Esophagus squamous epithelium (tissue), 4 donors: ENCODE results near the gene CCBE1.

Experiments used
- POLR2A ChIP-seq, 4 donors: fragments of 450-650 bp; IDR thresholded peaks; one replicate each; pipeline ENCODE4 v1.6.1; 2017; ENCODE audit warnings: antibody characterized with exemption in 4 of 4, mild to moderate bottlenecking in 4 of 4, moderate library complexity in 3 of 4
- TF ChIP-seq, protein P1 (sequence below), 6 experiments: fragments of 450-650 bp in 4 of 6; fragments of 200-600 bp in 2 of 6; sonication (generic) in 2 of 6; IDR thresholded peaks; one replicate each; pipeline ENCODE4 v1.5.1; 2016 to 2019; ENCODE audit warnings: antibody characterized with exemption in 6 of 6, mild to moderate bottlenecking in 4 of 6, moderate library complexity in 4 of 6

DNA sequence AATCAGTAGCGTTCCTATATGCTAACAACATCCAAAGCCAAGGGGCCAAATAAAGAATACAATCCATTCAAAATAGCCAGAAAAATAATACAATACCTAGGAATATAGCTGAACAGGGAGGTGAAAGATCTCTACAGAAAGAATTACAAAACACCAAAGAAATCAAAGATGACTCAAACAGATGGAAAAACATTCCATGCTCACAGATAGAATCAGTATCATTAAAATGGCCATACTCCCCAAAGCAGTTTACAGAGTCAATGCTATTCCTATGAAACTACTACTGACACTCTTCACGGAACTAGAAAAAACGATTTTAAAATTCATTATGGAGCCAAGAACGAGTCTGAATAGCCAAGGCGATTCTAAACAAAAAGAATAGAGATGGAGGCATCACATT lies 57.4 kb downstream of the CCBE1 start:
- TF ChIP-seq, protein P1, sequence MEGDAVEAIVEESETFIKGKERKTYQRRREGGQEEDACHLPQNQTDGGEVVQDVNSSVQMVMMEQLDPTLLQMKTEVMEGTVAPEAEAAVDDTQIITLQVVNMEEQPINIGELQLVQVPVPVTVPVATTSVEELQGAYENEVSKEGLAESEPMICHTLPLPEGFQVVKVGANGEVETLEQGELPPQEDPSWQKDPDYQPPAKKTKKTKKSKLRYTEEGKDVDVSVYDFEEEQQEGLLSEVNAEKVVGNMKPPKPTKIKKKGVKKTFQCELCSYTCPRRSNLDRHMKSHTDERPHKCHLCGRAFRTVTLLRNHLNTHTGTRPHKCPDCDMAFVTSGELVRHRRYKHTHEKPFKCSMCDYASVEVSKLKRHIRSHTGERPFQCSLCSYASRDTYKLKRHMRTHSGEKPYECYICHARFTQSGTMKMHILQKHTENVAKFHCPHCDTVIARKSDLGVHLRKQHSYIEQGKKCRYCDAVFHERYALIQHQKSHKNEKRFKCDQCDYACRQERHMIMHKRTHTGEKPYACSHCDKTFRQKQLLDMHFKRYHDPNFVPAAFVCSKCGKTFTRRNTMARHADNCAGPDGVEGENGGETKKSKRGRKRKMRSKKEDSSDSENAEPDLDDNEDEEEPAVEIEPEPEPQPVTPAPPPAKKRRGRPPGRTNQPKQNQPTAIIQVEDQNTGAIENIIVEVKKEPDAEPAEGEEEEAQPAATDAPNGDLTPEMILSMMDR (IDR thresholded peaks at IDR 0.05), result no peak
- no peak for TF ChIP-seq POLR2A (IDR thresholded peaks at IDR 0.05)
